Measurements from ENCODE around the gene PGK2.

DNA sequence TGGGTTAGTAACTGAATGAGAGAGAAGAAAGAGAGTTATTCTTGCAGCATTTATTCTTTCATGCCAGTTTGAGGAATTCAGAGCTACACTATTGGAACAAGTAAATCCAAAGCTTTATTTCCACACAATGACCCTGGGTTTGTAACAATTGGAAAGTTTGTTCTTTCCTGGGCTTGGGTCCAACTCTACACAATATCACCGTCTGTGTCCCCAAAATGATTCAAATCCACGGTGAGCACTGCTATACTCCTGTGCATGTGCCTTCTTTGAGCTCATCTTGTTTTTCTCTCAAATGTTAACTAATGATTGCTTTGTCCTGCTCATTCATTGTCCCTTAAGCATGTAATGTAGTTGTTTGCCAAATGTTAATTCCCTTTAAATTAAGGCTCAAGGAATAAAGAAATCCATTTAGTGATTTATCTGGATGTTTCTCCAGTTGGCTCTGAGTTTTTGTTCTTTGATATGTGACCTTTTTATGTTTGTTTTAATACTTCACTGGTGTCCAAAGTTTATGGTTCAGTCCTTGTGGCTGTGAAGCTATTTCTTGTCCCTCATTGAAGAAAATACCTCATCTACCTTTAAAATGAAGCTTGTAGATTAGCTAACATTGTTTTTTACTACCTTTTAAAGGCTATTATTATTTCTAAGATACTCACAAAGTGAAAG lies 22.4 kb downstream of the PGK2 start:
- TF ChIP-seq, protein P1, sequence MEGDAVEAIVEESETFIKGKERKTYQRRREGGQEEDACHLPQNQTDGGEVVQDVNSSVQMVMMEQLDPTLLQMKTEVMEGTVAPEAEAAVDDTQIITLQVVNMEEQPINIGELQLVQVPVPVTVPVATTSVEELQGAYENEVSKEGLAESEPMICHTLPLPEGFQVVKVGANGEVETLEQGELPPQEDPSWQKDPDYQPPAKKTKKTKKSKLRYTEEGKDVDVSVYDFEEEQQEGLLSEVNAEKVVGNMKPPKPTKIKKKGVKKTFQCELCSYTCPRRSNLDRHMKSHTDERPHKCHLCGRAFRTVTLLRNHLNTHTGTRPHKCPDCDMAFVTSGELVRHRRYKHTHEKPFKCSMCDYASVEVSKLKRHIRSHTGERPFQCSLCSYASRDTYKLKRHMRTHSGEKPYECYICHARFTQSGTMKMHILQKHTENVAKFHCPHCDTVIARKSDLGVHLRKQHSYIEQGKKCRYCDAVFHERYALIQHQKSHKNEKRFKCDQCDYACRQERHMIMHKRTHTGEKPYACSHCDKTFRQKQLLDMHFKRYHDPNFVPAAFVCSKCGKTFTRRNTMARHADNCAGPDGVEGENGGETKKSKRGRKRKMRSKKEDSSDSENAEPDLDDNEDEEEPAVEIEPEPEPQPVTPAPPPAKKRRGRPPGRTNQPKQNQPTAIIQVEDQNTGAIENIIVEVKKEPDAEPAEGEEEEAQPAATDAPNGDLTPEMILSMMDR (IDR thresholded peaks at IDR 0.05) = no peak
- no peak for TF ChIP-seq POLR2A (IDR thresholded peaks at IDR 0.05)
